Caco-2 (cell line): ENCODE measurements around the gene PLAC8L1. TPM values are rescaled to one million over a fixed set of nuclear protein-coding genes. Genes with fewer than 3 reads are reported as not detected.

Experiments
- BruUV-seq: library from RNA; stranded (reverse); fragments of 400-500 nt; replicated peaks from 2 replicates; lab custom pipeline; 2021; lab: Mats Ljungman, UMichigan
- CTCF ChIA-PET: fragments of 300-600 bp; sonication (Branson Sonifier 250); formaldehyde crosslinking; loops from one replicate; lab custom pipeline; 2022; ENCODE audit warnings: antibody characterized with exemption; lab: Charles Lee
- POLR2A ChIA-PET: fragments of 300-600 bp; sonication (Branson Sonifier 250); formaldehyde crosslinking; loops from one replicate; lab custom pipeline; 2022; ENCODE audit warnings: antibody characterized with exemption; lab: Charles Lee
- DNase-seq, 2 experiments: peaks; one replicate each; pipeline versions ENCODE4 v3.0.0 to v3.0.0-alpha.2; 2020 to 2022
- H3K27me3 ChIP-seq: replicated peaks from 2 replicates; pipeline ENCODE4 v1.6.0; 2011; ENCODE audit warnings: low read length; ENCODE audit not compliant: control insufficient read depth, insufficient read depth
- H3K36me3 ChIP-seq: 2 replicates; pipeline ENCODE4 v1.5.1; 2011; ENCODE audit warnings: low read length; ENCODE audit not compliant: control insufficient read depth, insufficient read depth
- H3K4me1 ChIP-seq: fragments of 250-450 bp; sonication (Bioruptor Pico); 2 replicates; pipeline ENCODE4 v1.5.1; 2020; ENCODE audit warnings: mild to moderate bottlenecking
- H3K4me3 ChIP-seq: 2 replicates; pipeline ENCODE4 v1.5.1; 2011; ENCODE audit warnings: low read depth, mild to moderate bottlenecking, control low read depth, low read length
- H3K9me3 ChIP-seq: fragments of 250-450 bp; sonication (Bioruptor Pico); 2 replicates; pipeline ENCODE4 v1.5.1; 2020; ENCODE audit warnings: mild to moderate bottlenecking, moderate library complexity
- H3K27ac Mint-ChIP-seq: one replicate; pipeline ENCODE4 v1.8.0; 2022; ENCODE audit warnings: mixed read lengths; ENCODE audit not compliant: unreplicated experiment
- H3K27me3 Mint-ChIP-seq: one replicate; pipeline ENCODE4 v1.8.0; 2022; ENCODE audit warnings: mixed read lengths; ENCODE audit not compliant: insufficient read depth, unreplicated experiment
- H3K36me3 Mint-ChIP-seq: one replicate; pipeline ENCODE4 v1.8.0; 2022; ENCODE audit warnings: mild to moderate bottlenecking, mixed read lengths; ENCODE audit not compliant: insufficient read depth, unreplicated experiment
- H3K4me1 Mint-ChIP-seq: one replicate; pipeline ENCODE4 v1.8.0; 2022; ENCODE audit warnings: low read depth, mixed read lengths; ENCODE audit not compliant: unreplicated experiment
- H3K4me3 Mint-ChIP-seq: one replicate; pipeline ENCODE4 v1.8.0; 2022; ENCODE audit warnings: mild to moderate bottlenecking, moderate library complexity, mixed read lengths; ENCODE audit not compliant: unreplicated experiment
- H3K9me3 Mint-ChIP-seq: one replicate; pipeline ENCODE4 v1.8.0; 2022; ENCODE audit warnings: mixed read lengths; ENCODE audit not compliant: unreplicated experiment
- CTCF ChIP-seq, 2 experiments: fragments of 200-600 bp in 1 of 2; IDR thresholded peaks; 1 replicate in 1 of 2; 2 replicates in 1 of 2; pipeline versions ENCODE4 v1.5.1 to v1.8.0; 2011 to 2022; ENCODE audit warnings: antibody characterized with exemption in 1 of 2, control low read depth in 1 of 2, inconsistent platforms in 1 of 2, low read depth in 1 of 2, low read length in 1 of 2, mild to moderate bottlenecking in 1 of 2, moderate library complexity in 1 of 2; ENCODE audit not compliant: insufficient read depth in 1 of 2, severe bottlenecking in 1 of 2, unreplicated experiment in 1 of 2
- intact Hi-C: fragments of 100-400 bp; cut with micrococcal nuclease; formaldehyde crosslinking; loops from one replicate; pipeline ENCODE4 v1.10.0; 2022; ENCODE audit not compliant: unreplicated experiment
- total RNA-seq: library from RNA; stranded (reverse); gene quantifications from 2 replicates; pipeline ENCODE4 v1.2.3, GENCODE V29; 2022

Gene PLAC8L1
- total RNA-seq, 1 experiment from 2014 or later = 1.0 TPM

- no peaks in the 10 kb centered on the region for H3K4me1 Mint-ChIP-seq
- TF ChIP-seq CTCF (IDR thresholded peaks at IDR 0.05; ENCODE audit: insufficient read depth in 1 of 2, low read depth in 1 of 2, low read length in 1 of 2, severe bottlenecking in 1 of 2, unreplicated experiment in 1 of 2) = no peak
- no peak overlapping the region for H3K27ac Mint-ChIP-seq
- CTCF ChIA-PET = no interaction called here
- no peaks in the 10 kb centered on the region for H3K4me1 ChIP-seq
- no peaks in the 10 kb centered on the region for H3K9me3 Mint-ChIP-seq
- H3K4me3 ChIP-seq = no peak overlapping the region
- no peaks in the 10 kb centered on the region for H3K36me3 Mint-ChIP-seq
- POLR2A ChIA-PET = no interaction called here
- BruUV-seq = no TSS peak
- intact Hi-C loops = no loop called here
- H3K27me3 Mint-ChIP-seq = no peaks in the 10 kb centered on the region
- no peak overlapping the region for H3K4me3 Mint-ChIP-seq
- H3K36me3 ChIP-seq = no peaks in the 10 kb centered on the region
- DNase-seq = no peak
- H3K9me3 ChIP-seq = no peaks in the 10 kb centered on the region
- no peaks in the 10 kb centered on the region for H3K27me3 ChIP-seq
Observed at GRCh38 chr5:146081556-146081955, 23.8 kb downstream of the PLAC8L1 start.

- CTCF ChIA-PET = no interaction called here
Observed at GRCh38 chr5:146079695-146080373, 25.5 kb downstream of the PLAC8L1 start.

GRCh38 chr5:146078566-146078965 lies 26.8 kb downstream of the PLAC8L1 start:
- no peaks in the 10 kb centered on the region for H3K36me3 ChIP-seq
- no peaks in the 10 kb centered on the region for H3K9me3 ChIP-seq
- Mint-ChIP-seq H3K9me3 (no peaks in the 10 kb centered on the region), H3K4me1 (no peaks in the 10 kb centered on the region), H3K27me3 (no peaks in the 10 kb centered on the region), H3K27ac (no peak overlapping the region), H3K4me3 (no peak overlapping the region), H3K36me3 (peaks cover 6% of the 10 kb centered on the region)
- no peak overlapping the region for H3K4me3 ChIP-seq
- BruUV-seq = no TSS peak
- no peaks in the 10 kb centered on the region for H3K4me1 ChIP-seq
- CTCF ChIA-PET = no interaction called here
- no peaks in the 10 kb centered on the region for H3K27me3 ChIP-seq
- no peak for DNase-seq
- POLR2A ChIA-PET = no interaction called here
- intact Hi-C loops = no loop called here
- no peak for TF ChIP-seq CTCF (IDR thresholded peaks at IDR 0.05; ENCODE audit: insufficient read depth in 1 of 2, low read depth in 1 of 2, low read length in 1 of 2, severe bottlenecking in 1 of 2, unreplicated experiment in 1 of 2)

More at GRCh38 chr5:146079695-146080373, 25.5 kb downstream of the PLAC8L1 start:
- intact Hi-C loops = no loop called here
- Histone ChIP-seq H3K36me3 (no peaks in the 10 kb centered on the region), H3K27me3 (no peaks in the 10 kb centered on the region), H3K4me3 (no peak overlapping the region), H3K4me1 (no peaks in the 10 kb centered on the region), H3K9me3 (no peaks in the 10 kb centered on the region)
- Mint-ChIP-seq H3K27me3 (no peaks in the 10 kb centered on the region), H3K4me1 (no peaks in the 10 kb centered on the region), H3K27ac (no peak overlapping the region), H3K36me3 (peaks cover 6% of the 10 kb centered on the region), H3K4me3 (no peak overlapping the region), H3K9me3 (no peaks in the 10 kb centered on the region)
- no TSS peak for BruUV-seq
- no peak for TF ChIP-seq CTCF (IDR thresholded peaks at IDR 0.05; ENCODE audit: insufficient read depth in 1 of 2, low read depth in 1 of 2, low read length in 1 of 2, severe bottlenecking in 1 of 2, unreplicated experiment in 1 of 2)
- POLR2A ChIA-PET = no interaction called here
- DNase-seq = no peak
